Dermis blood vessel endothelial cell (primary cell): ENCODE data around the gene HOXB6. TPM values are rescaled to one million over a fixed set of nuclear protein-coding genes. Genes with fewer than 3 reads are reported as not detected.
A peak's percentile ranks its signal among the peaks of the same experiment; 100 is the strongest.

Experiments
- DNase-seq: peaks from one replicate; pipeline ENCODE4 v3.0.0; 2010
- total RNA-seq: library from RNA; depleted of rRNA; stranded (reverse); fragments of >200 nt; gene quantifications from 2 replicates; pipeline ENCODE4 v1.2.3, GENCODE V29; 2014

The HOXB6 gene
- total RNA-seq, 1 donor from 2014 or later = 11.9 TPM

GRCh38 chr17:48621410-48622392 lies 16.9 kb upstream of the HOXB6 start:
- DNase-seq = no peak

- no peak for DNase-seq
These were observed 15.8 kb upstream of the HOXB6 start for GRCh38 chr17:48620461-48621139.

GRCh38 chr17:48619826-48620449 lies 15.2 kb upstream of the HOXB6 start:
- no peak for DNase-seq

GRCh38 chr17:48618256-48618896 lies 13.6 kb upstream of the HOXB6 start:
- DNase-seq = peak; percentile 92

- DNase-seq = no peak
These were observed 12.9 kb upstream of the HOXB6 start for GRCh38 chr17:48617471-48618255.

GRCh38 chr17:48616717-48617470 lies 12.1 kb upstream of the HOXB6 start:
- no peak for DNase-seq

DNA sequence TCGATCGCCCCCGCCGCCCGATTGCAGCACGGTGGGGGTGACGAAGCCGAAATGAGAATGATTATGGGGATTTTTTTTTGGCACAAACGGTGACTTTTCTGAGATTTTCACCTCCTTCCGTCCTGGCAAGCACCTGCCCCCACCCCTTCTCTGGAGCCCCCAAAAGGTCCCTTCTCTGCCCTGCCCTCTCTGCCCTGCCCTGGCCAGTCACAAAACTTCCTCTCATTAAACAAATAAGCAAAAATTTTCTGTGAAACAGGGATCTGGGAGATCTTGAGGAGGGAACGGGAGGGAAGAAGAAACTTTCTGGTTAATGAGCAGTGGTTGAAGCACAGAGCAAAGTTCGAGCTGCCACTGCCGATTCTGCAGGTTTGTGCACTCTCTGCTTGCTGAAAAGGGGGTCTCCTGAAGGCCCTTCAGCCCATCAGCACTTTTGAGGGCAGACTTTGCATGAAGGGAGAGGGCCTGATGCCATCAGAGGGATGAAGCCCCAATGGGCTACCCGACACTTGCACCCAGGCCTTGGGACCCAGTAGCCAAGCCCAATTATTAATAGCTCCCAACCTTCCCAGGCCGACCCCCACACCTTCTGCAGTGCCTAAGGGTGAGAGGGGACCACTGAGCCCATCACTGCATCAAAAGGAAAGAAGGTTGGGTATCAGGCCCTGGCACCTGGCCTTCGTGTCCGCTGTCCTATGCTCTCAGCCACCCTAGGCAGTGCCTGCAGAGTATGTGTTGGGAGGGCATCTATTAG lies 11.4 kb upstream of the HOXB6 start:
- no peak for DNase-seq

- DNase-seq = peak; percentile 25
These were observed 10.5 kb upstream of the HOXB6 start, which contains the start of gene HOXB8 for GRCh38 chr17:48615047-48615962. HOXB8 (minus strand) TSS chr17:48615292; CDS start chr17:48614704, 588 bp downstream.

DNA sequence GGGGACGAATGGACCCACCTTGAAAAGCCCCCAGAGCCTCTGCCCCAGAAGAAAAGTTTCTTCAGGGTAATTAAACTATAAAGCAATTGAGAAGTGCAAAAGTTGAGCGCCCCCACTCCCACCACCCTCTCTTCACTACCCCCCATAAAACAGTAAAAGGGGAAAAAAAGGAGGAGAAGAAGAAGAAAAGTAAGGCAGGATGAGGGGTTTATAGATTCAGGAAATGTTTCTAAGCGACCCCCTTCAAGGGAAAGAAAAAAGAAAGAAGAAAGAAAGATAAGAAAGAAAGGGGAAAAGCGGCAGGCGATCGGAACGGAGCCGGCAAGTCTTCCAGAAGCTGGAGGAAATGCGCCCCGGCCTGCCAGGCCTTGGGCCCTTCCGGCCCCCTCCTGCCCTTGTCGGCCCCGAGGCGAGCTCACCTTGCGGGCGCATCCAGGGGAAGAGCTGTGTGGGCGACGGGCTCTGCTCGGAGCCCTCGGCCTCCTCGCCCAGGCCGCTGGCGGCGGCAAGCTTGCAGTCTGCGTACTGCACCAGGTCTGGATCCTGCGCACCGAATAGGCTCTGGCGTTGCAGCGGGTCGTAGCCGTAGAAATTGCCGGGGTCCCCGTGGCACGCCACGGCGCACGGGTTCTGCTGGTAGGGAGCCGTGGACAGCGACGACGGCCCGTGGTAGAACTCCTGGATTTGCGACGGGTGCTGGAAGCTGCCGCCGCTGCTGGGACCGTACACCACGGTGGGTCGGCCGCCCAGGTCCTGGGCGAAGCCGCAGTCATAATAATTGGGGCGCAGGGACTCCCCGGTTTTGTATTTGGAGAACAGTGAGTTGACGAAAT lies 9.3 kb upstream of the HOXB6 start:
- DNase-seq = peak; percentile 72

DNA sequence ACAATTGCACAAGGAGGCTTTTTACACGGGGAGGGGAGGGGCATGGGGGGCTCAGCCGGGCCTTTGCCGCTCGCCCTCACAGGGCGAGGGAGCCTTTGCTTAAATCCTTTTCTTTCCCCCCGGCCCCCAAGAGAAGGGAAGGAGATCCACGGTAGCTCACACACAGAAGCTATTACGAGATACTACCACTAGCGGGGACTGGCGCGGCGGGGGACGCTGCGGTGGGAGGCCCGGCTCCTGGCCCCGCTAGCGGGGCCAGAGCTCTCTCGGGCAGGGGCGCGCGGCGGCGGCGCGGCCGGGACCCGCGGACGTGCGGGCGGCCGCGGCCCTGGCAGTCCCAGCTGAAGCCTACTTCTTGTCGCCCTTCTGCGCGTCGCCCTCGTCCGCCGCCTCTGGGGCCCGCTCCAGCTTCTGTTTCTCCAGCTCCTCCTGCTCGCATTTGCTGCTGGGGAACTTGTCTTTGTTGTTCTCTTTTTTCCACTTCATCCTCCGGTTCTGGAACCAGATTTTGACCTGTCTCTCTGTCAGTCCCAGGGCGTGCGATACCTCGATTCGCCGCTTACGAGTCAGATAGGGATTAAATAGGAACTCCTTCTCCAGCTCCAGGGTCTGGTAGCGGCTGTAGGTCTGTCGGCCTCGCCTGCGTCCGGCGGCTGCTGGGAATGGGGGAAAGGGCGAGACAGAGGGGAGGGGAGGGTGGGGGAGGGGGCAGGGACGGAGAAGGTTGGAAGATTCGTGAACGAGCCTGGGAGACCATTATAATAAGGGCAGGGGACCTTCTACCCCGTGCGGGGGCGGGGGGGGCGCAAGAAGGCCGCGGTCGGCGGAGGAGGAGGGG lies 8.3 kb upstream of the HOXB6 start:
- peak; percentile 71 for DNase-seq

- peak; percentile 59 for DNase-seq
These were observed 7.7 kb upstream of the HOXB6 start for GRCh38 chr17:48612456-48612853.

GRCh38 chr17:48611681-48612455 lies 7.1 kb upstream of the HOXB6 start:
- DNase-seq = peak; percentile 61

GRCh38 chr17:48611213-48611612 lies 6.4 kb upstream of the HOXB6 start:
- DNase-seq = peak; percentile 50

GRCh38 chr17:48610282-48611211 lies 5.8 kb upstream of the HOXB6 start, which contains the start of gene HOXB7:
HOXB7 (minus strand) TSS chr17:48611017; CDS start chr17:48610918, 99 bp downstream.
- peak; percentile 82 for DNase-seq

- no peak for DNase-seq
These were observed 5.0 kb upstream of the HOXB6 start for GRCh38 chr17:48609759-48610281.
